Progenitor cell of endocrine pancreas (in vitro differentiated cells): ENCODE data around the gene LRRC30. TPM values are rescaled to one million over a fixed set of nuclear protein-coding genes. Genes with fewer than 3 reads are reported as not detected.

Source experiments
- DNase-seq: peaks from one replicate; pipeline ENCODE4 v3.0.0; 2021; ENCODE audit warnings: low spot score; ENCODE audit not compliant: unreplicated experiment
- H3K27ac Mint-ChIP-seq: 2 replicates; pipeline ENCODE4 v1.8.0; 2021; ENCODE audit warnings: mild to moderate bottlenecking, moderate library complexity, mixed read lengths
- H3K27me3 Mint-ChIP-seq: 2 replicates; pipeline ENCODE4 v1.8.0; 2021; ENCODE audit warnings: mixed read lengths
- H3K36me3 Mint-ChIP-seq: 2 replicates; pipeline ENCODE4 v1.8.0; 2022; ENCODE audit warnings: mixed read lengths; ENCODE audit not compliant: insufficient read depth
- H3K4me1 Mint-ChIP-seq: 2 replicates; pipeline ENCODE4 v1.8.0; 2021; ENCODE audit warnings: low read depth, mixed read lengths
- H3K4me3 Mint-ChIP-seq: 2 replicates; pipeline ENCODE4 v1.8.0; 2021; ENCODE audit warnings: low read depth, mild to moderate bottlenecking, moderate library complexity, mixed read lengths
- H3K9me3 Mint-ChIP-seq: 2 replicates; pipeline ENCODE4 v1.8.0; 2021; ENCODE audit warnings: low read depth, mixed read lengths
- CTCF ChIP-seq: fragments of 200-600 bp; sonication (generic); IDR thresholded peaks from one replicate; pipeline ENCODE4 v1.5.0; 2021; ENCODE audit warnings: antibody characterized with exemption, mild to moderate bottlenecking; ENCODE audit not compliant: unreplicated experiment
- total RNA-seq: library from RNA; stranded (reverse); gene quantifications from 2 replicates; pipeline ENCODE4 v1.2.1, GENCODE V29; 2021

Gene LRRC30
- total RNA-seq, 1 donor from 2014 or later = not detected

- peaks cover 5% of the 10 kb centered on the region for H3K4me1 Mint-ChIP-seq
- no peak for TF ChIP-seq CTCF
- H3K4me3 Mint-ChIP-seq = no peak overlapping the region
- H3K36me3 Mint-ChIP-seq = no peaks in the 10 kb centered on the region
- no peak overlapping the region for H3K27ac Mint-ChIP-seq
- peaks cover 15% of the 10 kb centered on the region for H3K27me3 Mint-ChIP-seq
- no peaks in the 10 kb centered on the region for H3K9me3 Mint-ChIP-seq
- no peak for DNase-seq
Observed at GRCh38 chr18:7236933-7237332, 6.0 kb downstream of the LRRC30 start.

- no peak for TF ChIP-seq CTCF
- Mint-ChIP-seq H3K9me3 (no peaks in the 10 kb centered on the region), H3K27ac (peak overlapping the region; percentile 14), H3K4me1 (peaks cover 5% of the 10 kb centered on the region), H3K4me3 (no peak overlapping the region), H3K27me3 (peaks cover 9% of the 10 kb centered on the region), H3K36me3 (no peaks in the 10 kb centered on the region)
- no peak for DNase-seq
Observed at GRCh38 chr18:7237673-7238272, 6.9 kb downstream of the LRRC30 start.

GRCh38 chr18:7242926-7243325 lies 12.0 kb downstream of the LRRC30 start:
- Mint-ChIP-seq H3K27ac (no peak overlapping the region), H3K36me3 (no peaks in the 10 kb centered on the region), H3K4me3 (no peak overlapping the region), H3K27me3 (no peaks in the 10 kb centered on the region), H3K4me1 (peaks cover 6% of the 10 kb centered on the region), H3K9me3 (no peaks in the 10 kb centered on the region)
- TF ChIP-seq CTCF = no peak
- DNase-seq = no peak

- DNase-seq = no peak
- Mint-ChIP-seq H3K4me1 (peaks cover 2% of the 10 kb centered on the region), H3K27ac (no peak overlapping the region), H3K9me3 (no peaks in the 10 kb centered on the region), H3K27me3 (peaks cover 2% of the 10 kb centered on the region), H3K36me3 (no peaks in the 10 kb centered on the region), H3K4me3 (no peak overlapping the region)
- no peak for TF ChIP-seq CTCF
Observed at GRCh38 chr18:7248877-7249276, 18.0 kb downstream of the LRRC30 start.

GRCh38 chr18:7254163-7254562 lies 23.3 kb downstream of the LRRC30 start:
- TF ChIP-seq CTCF = no peak
- no peak for DNase-seq
- peaks cover 23% of the 10 kb centered on the region for H3K27me3 Mint-ChIP-seq
- H3K36me3 Mint-ChIP-seq = no peaks in the 10 kb centered on the region
- H3K4me3 Mint-ChIP-seq = no peak overlapping the region
- H3K9me3 Mint-ChIP-seq = no peaks in the 10 kb centered on the region
- H3K27ac Mint-ChIP-seq = no peak overlapping the region
- H3K4me1 Mint-ChIP-seq = peaks cover 6% of the 10 kb centered on the region
